GM12892 (cell line): ENCODE results near the gene SLC7A6.

ENCODE experiments used
- POLR2A ChIP-seq: IDR thresholded peaks from 2 replicates; pipeline ENCODE4 v1.6.1; 2011; ENCODE audit warnings: low read depth, low read length, control low read depth
- POLR2AphosphoS5 ChIP-seq: IDR thresholded peaks from 2 replicates; pipeline ENCODE4 v1.6.1; 2011; ENCODE audit warnings: low read depth, low read length, control low read depth
- TAF1 ChIP-seq: IDR thresholded peaks from 2 replicates; pipeline ENCODE4 v1.6.1; 2011; ENCODE audit warnings: low read depth, mild to moderate bottlenecking, control low read depth, low read length, borderline replicate concordance

- no peak for TF ChIP-seq POLR2A
- no peak for TF ChIP-seq POLR2AphosphoS5
- no peak for TF ChIP-seq TAF1
Observed at GRCh38 chr16:68324336-68324735, 60.0 kb downstream of the SLC7A6 start.
